Subcutaneous preadipocyte (primary cell): ENCODE results near the gene DEFB113. TPM values are rescaled to one million over a fixed set of nuclear protein-coding genes. Genes with fewer than 3 reads are reported as not detected.

Experiments
- total RNA-seq: library from RNA; depleted of rRNA; stranded (reverse); fragments of >200 nt; gene quantifications from 2 replicates; pipeline ENCODE4 v1.2.3, GENCODE V29; 2012

DEFB113 gene, protein sequence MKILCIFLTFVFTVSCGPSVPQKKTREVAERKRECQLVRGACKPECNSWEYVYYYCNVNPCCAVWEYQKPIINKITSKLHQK
- not detected in 2 replicates for total RNA-seq

DNA sequence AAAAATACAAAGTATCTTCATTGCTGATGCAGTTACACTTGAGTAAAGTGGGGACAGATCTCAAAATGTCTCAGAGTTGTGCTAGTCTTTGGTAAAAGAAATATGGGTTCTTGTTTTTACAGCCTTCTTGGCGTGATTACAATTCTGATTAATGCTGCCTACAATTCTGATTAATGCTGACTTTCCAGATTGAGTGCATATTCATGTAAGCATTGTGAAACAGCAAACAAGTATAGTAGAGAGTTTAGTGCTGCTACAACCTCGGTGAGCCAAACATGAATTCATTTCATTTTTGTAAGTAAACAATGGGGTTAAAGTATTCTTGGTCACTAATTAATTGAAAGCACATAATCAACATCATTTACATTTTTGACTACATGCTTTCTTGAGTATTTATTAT, at the start of gene DEFB113:
DEFB113 (minus strand) TSS at position 21 of the 400 bp plus-strand sequence; CDS start at position 21, 0 bp downstream.

DNA sequence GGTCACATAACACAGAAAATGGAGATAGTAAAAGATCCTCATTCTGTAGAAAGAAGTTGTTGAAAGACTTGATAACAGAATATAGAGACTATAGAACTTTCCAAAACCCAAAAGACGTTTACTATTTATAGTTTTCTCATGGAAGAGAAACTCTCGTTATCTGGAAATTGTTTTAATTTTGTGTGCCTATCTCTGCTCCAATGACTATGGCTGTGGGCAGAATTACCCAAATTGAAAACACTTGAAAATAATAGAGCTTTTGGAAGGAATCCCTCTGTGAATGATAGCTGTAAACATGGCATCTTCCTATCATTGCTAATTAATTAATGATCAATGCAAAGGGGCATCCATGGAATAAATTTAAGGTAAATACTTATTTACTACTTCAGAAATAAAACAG, 5.4 kb downstream of the DEFB113 start, which contains the start of gene DEFB114:
DEFB114 (minus strand) TSS at position 101 of the 400 bp plus-strand sequence; CDS start at position 42, 59 bp downstream.

Other genes with a start within 250 kb of the DEFB113 start
- not detected in 2 replicates for gene CRISP3, start 225.2 kb downstream of the DEFB113 start, total RNA-seq
- not detected in 2 replicates for gene PGK2, start 182.3 kb downstream of the DEFB113 start, total RNA-seq
- gene CRISP1, start 103.1 kb downstream of the DEFB113 start, total RNA-seq, result not detected in 2 replicates
- gene DEFB114, start 5.5 kb downstream of the DEFB113 start, total RNA-seq, result not detected in 2 replicates
- not detected in 2 replicates for gene DEFB110, start 52.4 kb upstream of the DEFB113 start, total RNA-seq
- not detected in 2 replicates for gene DEFB112, start 80.3 kb upstream of the DEFB113 start, total RNA-seq